ENCODE data around the gene HSPH1.

GRCh38 chr13:31192306-31192705 is 30.6 kb upstream of the HSPH1 start:
- TF ChIP-seq EZH2phosphoT487 (IDR thresholded peaks at IDR 0.05) (no peak), EZH2 (IDR thresholded peaks at IDR 0.05) (no peak)

All from neural progenitor cell (in vitro differentiated cells).